ENCODE results near the gene CARHSP1. TPM values are rescaled to one million over a fixed set of nuclear protein-coding genes. Genes with fewer than 3 reads are reported as not detected.
"Not testable (repeated sequence)": the region's sequence is repeated elsewhere in the genome, so short reads cannot be mapped to it uniquely, and the experiment has no call there.

The CARHSP1 gene
- polyA plus RNA-seq = 100 to 1,000 TPM; 212 to 343 TPM

DNA sequence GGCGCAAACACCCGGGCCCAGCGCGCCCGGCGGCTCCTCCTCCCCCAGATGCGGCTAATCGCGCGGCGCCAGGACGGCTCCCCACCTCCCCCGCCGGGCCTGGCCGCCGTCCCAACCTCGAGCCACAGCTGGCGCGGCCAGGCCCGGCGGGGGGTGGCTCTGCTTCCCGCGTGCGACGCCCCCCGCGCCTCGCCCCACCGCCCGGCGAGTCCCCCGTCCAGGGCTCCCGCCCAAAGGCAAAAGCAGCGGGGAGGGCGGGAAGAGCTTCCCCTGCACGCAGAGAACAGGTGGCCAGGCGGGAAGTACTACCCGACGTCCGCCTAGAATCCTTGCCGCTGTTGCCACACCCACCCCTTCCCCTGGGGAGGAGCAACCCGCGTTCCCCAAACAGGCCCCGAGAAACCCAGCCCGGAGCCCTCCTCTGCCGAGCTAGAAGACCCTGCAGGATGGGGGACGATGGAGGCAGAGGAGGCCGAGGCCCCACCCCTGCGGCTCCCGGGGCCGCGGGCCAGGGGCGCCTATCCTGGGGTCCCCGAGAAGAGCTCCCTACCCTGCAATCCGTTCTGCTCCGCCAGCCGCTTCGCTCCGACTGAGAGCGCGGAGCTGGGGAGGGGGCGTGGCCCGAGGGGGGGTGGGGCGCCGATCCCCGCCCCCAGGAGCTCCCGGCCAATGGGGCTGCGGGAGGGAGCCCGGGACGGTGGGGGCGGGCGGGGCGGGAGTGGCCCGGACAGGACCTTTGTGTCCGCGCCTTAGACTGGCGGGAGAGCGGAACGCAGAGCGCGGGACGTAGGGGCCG is at the start of gene CARHSP1:
Gene CARHSP1, minus strand, starts transcription at position 591 of the 796 bp plus-strand sequence. CDS start 9,678 bp downstream, outside the sequence.
- H3K4me1 ChIP-seq (ENCODE audit: control insufficient read depth in 2 of 2, insufficient read depth in 2 of 2, low read length in 1 of 2) = peaks cover 3 to 42% of the 10 kb centered on the region in 2 donors

DNA sequence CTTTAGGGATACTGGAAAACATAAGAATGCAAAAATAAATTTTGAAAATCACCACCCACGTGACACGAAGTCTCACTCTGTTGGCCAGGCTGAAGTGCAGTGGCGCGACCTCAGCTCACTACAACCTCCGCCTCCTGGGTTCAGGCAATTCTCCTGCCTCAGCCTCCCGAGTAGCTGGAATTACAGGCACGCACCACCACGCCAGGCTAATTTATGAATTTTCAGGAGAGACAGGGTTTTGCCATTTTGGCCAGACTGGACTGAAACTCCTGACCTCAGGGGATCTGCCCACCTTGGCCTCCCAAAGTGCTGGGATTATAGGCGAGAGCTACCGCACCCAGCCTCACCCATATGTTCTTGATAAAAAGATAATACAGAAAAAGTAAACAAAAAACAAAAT is 48.5 kb upstream of the CARHSP1 start:
- H3K9me3 ChIP-seq (ENCODE audit: control insufficient read depth in 2 of 2, insufficient read depth in 1 of 2, low read depth in 1 of 2, low read length in 1 of 2); H3K4me3 ChIP-seq (ENCODE audit: low read depth in 1 of 2, low read length in 2 of 2); H3K27ac ChIP-seq (ENCODE audit: low read depth in 2 of 2, low read length in 1 of 2); H3K27me3 ChIP-seq (ENCODE audit: control insufficient read depth in 1 of 2, insufficient read depth in 2 of 2, low read length in 2 of 2); H3K4me1 ChIP-seq (ENCODE audit: control insufficient read depth in 2 of 2, insufficient read depth in 2 of 2, low read length in 1 of 2): not testable (repeated sequence)
- 93 to 96% methylated on average over 10 of the region's 10 CpGs for WGBS, 2 donors
- peaks cover 14 to 23% of the 10 kb centered on the region in 2 donors for H3K36me3 ChIP-seq (ENCODE audit: control insufficient read depth in 2 of 2, insufficient read depth in 2 of 2, low read length in 1 of 2)

More for the DNA sequence above, at the start of gene CARHSP1:
- peaks cover 0 to 10% of the 10 kb centered on the region in 2 donors for H3K36me3 ChIP-seq (ENCODE audit: control insufficient read depth in 2 of 2, insufficient read depth in 2 of 2, low read length in 1 of 2)
- no peaks in the 10 kb centered on the region for H3K9me3 ChIP-seq (ENCODE audit: control insufficient read depth in 2 of 2, insufficient read depth in 1 of 2, low read depth in 1 of 2, low read length in 1 of 2)
- no peaks in the 10 kb centered on the region for H3K27me3 ChIP-seq (ENCODE audit: control insufficient read depth in 1 of 2, insufficient read depth in 2 of 2, low read length in 2 of 2)
- WGBS, 2 donors = 1% methylated on average over 60 to 83 of the region's 83 CpGs
- H3K4me3 ChIP-seq (ENCODE audit: low read depth in 1 of 2, low read length in 2 of 2) = peak within 1 kb of the TSS; percentile 64 to 76
- peak within 1 kb of the TSS; percentile 94 to 99 for H3K27ac ChIP-seq (ENCODE audit: low read depth in 2 of 2, low read length in 1 of 2)

GRCh38 chr16:8916541-8917225 is 47.9 kb upstream of the CARHSP1 start:
- Histone ChIP-seq H3K36me3 (ENCODE audit: control insufficient read depth in 2 of 2, insufficient read depth in 2 of 2, low read length in 1 of 2) (peaks cover 12 to 18% of the 10 kb centered on the region in 2 donors), H3K27me3 (ENCODE audit: control insufficient read depth in 1 of 2, insufficient read depth in 2 of 2, low read length in 2 of 2) (no peaks in the 10 kb centered on the region), H3K4me3 (ENCODE audit: low read depth in 1 of 2, low read length in 2 of 2) (no peak overlapping the region), H3K4me1 (ENCODE audit: control insufficient read depth in 2 of 2, insufficient read depth in 2 of 2, low read length in 1 of 2) (no peaks in the 10 kb centered on the region), H3K9me3 (ENCODE audit: control insufficient read depth in 2 of 2, insufficient read depth in 1 of 2, low read depth in 1 of 2, low read length in 1 of 2) (no peaks in the 10 kb centered on the region), H3K27ac (ENCODE audit: low read depth in 2 of 2, low read length in 1 of 2) (no peak overlapping the region)
- WGBS, 2 donors = 83 to 90% methylated on average over 5 of the region's 5 CpGs

DNA sequence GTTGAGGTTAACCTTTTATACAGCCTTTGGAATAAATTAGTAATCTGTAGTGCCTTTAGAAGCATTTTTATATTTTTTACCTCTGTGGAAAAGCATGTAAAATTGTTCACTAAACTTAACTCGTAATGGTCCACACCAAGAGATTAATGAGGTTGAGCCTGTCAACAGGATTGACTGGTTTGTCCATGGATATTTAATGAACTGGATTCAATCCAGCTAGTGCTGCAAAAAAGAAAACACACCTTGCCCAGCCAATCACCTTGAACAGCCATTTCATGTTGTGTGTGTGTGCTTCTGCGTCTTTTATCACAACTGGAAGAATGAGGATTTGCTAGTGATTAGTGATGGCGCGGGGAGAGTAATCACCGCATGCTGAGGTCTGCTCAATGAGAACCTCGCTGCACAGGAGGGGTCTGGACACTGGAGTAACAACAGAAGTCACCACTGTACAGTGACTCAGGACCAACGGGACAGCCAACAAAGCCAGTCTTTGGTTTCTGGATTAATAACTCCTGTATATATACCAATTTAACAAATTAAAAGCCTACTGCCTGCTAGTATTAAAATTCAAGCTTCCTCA is 47.0 kb upstream of the CARHSP1 start:
- Histone ChIP-seq H3K9me3 (ENCODE audit: control insufficient read depth in 2 of 2, insufficient read depth in 1 of 2, low read depth in 1 of 2, low read length in 1 of 2) (no peaks in the 10 kb centered on the region), H3K27ac (ENCODE audit: low read depth in 2 of 2, low read length in 1 of 2) (no peak overlapping the region), H3K4me1 (ENCODE audit: control insufficient read depth in 2 of 2, insufficient read depth in 2 of 2, low read length in 1 of 2) (no peaks in the 10 kb centered on the region), H3K36me3 (ENCODE audit: control insufficient read depth in 2 of 2, insufficient read depth in 2 of 2, low read length in 1 of 2) (peaks cover 16 to 19% of the 10 kb centered on the region in 2 donors), H3K27me3 (ENCODE audit: control insufficient read depth in 1 of 2, insufficient read depth in 2 of 2, low read length in 2 of 2) (no peaks in the 10 kb centered on the region), H3K4me3 (ENCODE audit: low read depth in 1 of 2, low read length in 2 of 2) (no peak overlapping the region)
- 51 to 71% methylated on average over 7 of the region's 7 CpGs for WGBS, 2 donors

GRCh38 chr16:8914098-8914497 is 45.3 kb upstream of the CARHSP1 start:
- Histone ChIP-seq H3K4me3 (ENCODE audit: low read depth in 1 of 2, low read length in 2 of 2) (no peak overlapping the region), H3K27ac (ENCODE audit: low read depth in 2 of 2, low read length in 1 of 2) (no peak overlapping the region), H3K36me3 (ENCODE audit: control insufficient read depth in 2 of 2, insufficient read depth in 2 of 2, low read length in 1 of 2) (peaks cover 7 to 13% of the 10 kb centered on the region in 2 donors), H3K9me3 (ENCODE audit: control insufficient read depth in 2 of 2, insufficient read depth in 1 of 2, low read depth in 1 of 2, low read length in 1 of 2) (no peaks in the 10 kb centered on the region), H3K4me1 (ENCODE audit: control insufficient read depth in 2 of 2, insufficient read depth in 2 of 2, low read length in 1 of 2) (peaks cover 0 to 1% of the 10 kb centered on the region in 2 donors), H3K27me3 (ENCODE audit: control insufficient read depth in 1 of 2, insufficient read depth in 2 of 2, low read length in 2 of 2) (no peaks in the 10 kb centered on the region)
- 83 to 86% methylated on average over 3 of the region's 3 CpGs for WGBS, 2 donors

DNA sequence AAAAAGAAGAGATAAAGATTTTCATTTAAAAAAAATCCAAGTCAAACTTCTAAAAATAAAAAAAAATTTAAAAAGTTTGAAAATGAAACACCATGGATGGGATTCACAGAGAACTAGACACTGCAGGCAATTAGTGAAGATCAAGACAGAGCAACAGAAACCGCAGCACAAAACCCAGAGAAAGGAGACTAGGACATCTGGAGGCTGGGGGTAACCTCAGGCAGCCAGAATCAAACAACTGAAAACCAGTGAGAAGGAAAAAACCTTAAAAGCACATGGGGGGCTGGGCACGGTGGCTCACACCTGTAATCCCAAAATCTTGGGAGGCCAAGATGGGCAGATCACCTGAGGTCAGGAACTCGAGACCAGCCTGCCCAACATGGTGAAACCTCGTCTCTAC is 44.0 kb upstream of the CARHSP1 start:
- no peak overlapping the region for H3K4me3 ChIP-seq (ENCODE audit: low read depth in 1 of 2, low read length in 2 of 2)
- H3K27ac ChIP-seq (ENCODE audit: low read depth in 2 of 2, low read length in 1 of 2) = no peak overlapping the region
- peaks cover 7 to 12% of the 10 kb centered on the region in 2 donors for H3K36me3 ChIP-seq (ENCODE audit: control insufficient read depth in 2 of 2, insufficient read depth in 2 of 2, low read length in 1 of 2)
- H3K27me3 ChIP-seq (ENCODE audit: control insufficient read depth in 1 of 2, insufficient read depth in 2 of 2, low read length in 2 of 2) = no peaks in the 10 kb centered on the region
- H3K4me1 ChIP-seq (ENCODE audit: control insufficient read depth in 2 of 2, insufficient read depth in 2 of 2, low read length in 1 of 2) = peaks cover 0 to 4% of the 10 kb centered on the region in 2 donors
- H3K9me3 ChIP-seq (ENCODE audit: control insufficient read depth in 2 of 2, insufficient read depth in 1 of 2, low read depth in 1 of 2, low read length in 1 of 2) = no peaks in the 10 kb centered on the region
- 81 to 82% methylated on average over 4 of the region's 4 CpGs for WGBS, 2 donors

- peaks cover 12 to 19% of the 10 kb centered on the region in 2 donors for H3K36me3 ChIP-seq (ENCODE audit: control insufficient read depth in 2 of 2, insufficient read depth in 2 of 2, low read length in 1 of 2)
Observed at GRCh38 chr16:8910811-8911210, 42.0 kb upstream of the CARHSP1 start.

GRCh38 chr16:8908810-8909468 is 40.1 kb upstream of the CARHSP1 start:
- Histone ChIP-seq H3K9me3 (ENCODE audit: control insufficient read depth in 2 of 2, insufficient read depth in 1 of 2, low read depth in 1 of 2, low read length in 1 of 2) (no peaks in the 10 kb centered on the region), H3K4me3 (ENCODE audit: low read depth in 1 of 2, low read length in 2 of 2) (no peak overlapping the region), H3K27me3 (ENCODE audit: control insufficient read depth in 1 of 2, insufficient read depth in 2 of 2, low read length in 2 of 2) (no peaks in the 10 kb centered on the region), H3K36me3 (ENCODE audit: control insufficient read depth in 2 of 2, insufficient read depth in 2 of 2, low read length in 1 of 2) (peaks cover 17 to 31% of the 10 kb centered on the region in 2 donors), H3K27ac (ENCODE audit: low read depth in 2 of 2, low read length in 1 of 2) (peak overlapping the region; percentile 5 to 45), H3K4me1 (ENCODE audit: control insufficient read depth in 2 of 2, insufficient read depth in 2 of 2, low read length in 1 of 2) (peaks cover 0 to 4% of the 10 kb centered on the region in 2 donors)
- 66 to 71% methylated on average over 8 of the region's 8 CpGs for WGBS, 2 donors

More at GRCh38 chr16:8910811-8911210, 42.0 kb upstream of the CARHSP1 start:
- Histone ChIP-seq H3K4me3 (ENCODE audit: low read depth in 1 of 2, low read length in 2 of 2) (no peak overlapping the region), H3K27ac (ENCODE audit: low read depth in 2 of 2, low read length in 1 of 2) (no peak overlapping the region), H3K9me3 (ENCODE audit: control insufficient read depth in 2 of 2, insufficient read depth in 1 of 2, low read depth in 1 of 2, low read length in 1 of 2) (no peaks in the 10 kb centered on the region), H3K4me1 (ENCODE audit: control insufficient read depth in 2 of 2, insufficient read depth in 2 of 2, low read length in 1 of 2) (peaks cover 0 to 4% of the 10 kb centered on the region in 2 donors), H3K27me3 (ENCODE audit: control insufficient read depth in 1 of 2, insufficient read depth in 2 of 2, low read length in 2 of 2) (no peaks in the 10 kb centered on the region)
- WGBS, 2 donors = 72 to 90% methylated on average over 1 of the region's 1 CpG

DNA sequence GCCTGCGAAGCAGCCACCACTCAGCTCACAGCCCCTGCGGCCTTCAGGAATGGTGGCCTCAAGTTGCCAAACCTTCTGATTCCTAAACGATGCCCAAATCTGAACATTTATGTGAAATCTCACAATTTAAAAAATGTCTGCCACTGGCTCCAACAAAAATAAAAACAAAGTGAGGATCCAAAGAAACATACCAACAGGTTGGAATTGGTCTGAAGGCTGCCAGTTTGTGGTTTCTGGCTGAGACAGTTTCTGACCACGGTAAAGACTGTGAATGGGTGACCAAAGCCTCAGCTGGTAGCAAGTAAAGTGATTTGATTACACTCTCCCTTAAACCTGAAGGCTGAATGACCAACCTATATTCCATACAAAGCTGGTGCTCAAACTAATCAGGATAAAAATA is 38.3 kb upstream of the CARHSP1 start:
- Histone ChIP-seq H3K4me1 (ENCODE audit: control insufficient read depth in 2 of 2, insufficient read depth in 2 of 2, low read length in 1 of 2) (peaks cover 0 to 4% of the 10 kb centered on the region in 2 donors), H3K9me3 (ENCODE audit: control insufficient read depth in 2 of 2, insufficient read depth in 1 of 2, low read depth in 1 of 2, low read length in 1 of 2) (no peaks in the 10 kb centered on the region), H3K4me3 (ENCODE audit: low read depth in 1 of 2, low read length in 2 of 2) (no peak overlapping the region), H3K36me3 (ENCODE audit: control insufficient read depth in 2 of 2, insufficient read depth in 2 of 2, low read length in 1 of 2) (peaks cover 17 to 41% of the 10 kb centered on the region in 2 donors), H3K27ac (ENCODE audit: low read depth in 2 of 2, low read length in 1 of 2) (no peak overlapping the region), H3K27me3 (ENCODE audit: control insufficient read depth in 1 of 2, insufficient read depth in 2 of 2, low read length in 2 of 2) (no peaks in the 10 kb centered on the region)
- WGBS, 2 donors = 78 to 81% methylated on average over 4 of the region's 4 CpGs
